ENCODE data around the gene DTX3L.

DNA sequence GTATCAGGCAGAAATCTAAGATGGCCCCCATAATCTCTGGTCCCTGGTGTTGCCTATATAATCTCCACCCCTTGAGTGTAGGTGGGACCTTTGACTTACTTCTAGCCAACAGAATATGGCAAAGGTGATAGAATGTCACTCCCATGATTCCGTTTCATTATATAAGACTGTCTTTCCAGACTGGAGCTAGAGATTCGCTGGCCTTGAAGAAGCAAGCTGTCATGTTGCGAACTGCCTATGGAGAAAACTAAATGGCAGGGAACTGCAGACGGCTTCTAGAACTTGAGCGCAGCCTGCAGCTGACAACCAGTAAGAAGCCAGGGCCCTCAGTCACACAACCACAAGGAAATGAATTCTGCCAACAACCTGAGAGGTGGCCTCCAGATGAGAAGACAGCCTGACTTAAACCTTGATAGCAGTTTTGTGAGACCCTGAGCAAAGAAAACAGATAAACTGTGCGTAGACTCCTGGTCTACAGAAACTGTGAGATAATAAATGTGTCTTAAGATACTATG lies 47.2 kb upstream of the DTX3L start:
- TF ChIP-seq YY1 (IDR thresholded peaks at IDR 0.05; ENCODE audit: insufficient read depth, insufficient read length) (no peak), ZNF274 (IDR thresholded peaks at IDR 0.05; ENCODE audit: low read depth, low read length) (no peak), SUZ12 (IDR thresholded peaks at IDR 0.05; ENCODE audit: extremely low read depth, insufficient read depth, insufficient read length) (no peak)

Data from NT2/D1 (cell line).